HG03097 (cell line): ENCODE data around the gene CRYBG1.

Source experiments
- ATAC-seq: cut with Tn5 transposase; IDR thresholded peaks from one replicate; pipeline ENCODE4 v1.9.1; 2021; ENCODE audit not compliant: unreplicated experiment, low FRiP score

Gene CRYBG1

DNA sequence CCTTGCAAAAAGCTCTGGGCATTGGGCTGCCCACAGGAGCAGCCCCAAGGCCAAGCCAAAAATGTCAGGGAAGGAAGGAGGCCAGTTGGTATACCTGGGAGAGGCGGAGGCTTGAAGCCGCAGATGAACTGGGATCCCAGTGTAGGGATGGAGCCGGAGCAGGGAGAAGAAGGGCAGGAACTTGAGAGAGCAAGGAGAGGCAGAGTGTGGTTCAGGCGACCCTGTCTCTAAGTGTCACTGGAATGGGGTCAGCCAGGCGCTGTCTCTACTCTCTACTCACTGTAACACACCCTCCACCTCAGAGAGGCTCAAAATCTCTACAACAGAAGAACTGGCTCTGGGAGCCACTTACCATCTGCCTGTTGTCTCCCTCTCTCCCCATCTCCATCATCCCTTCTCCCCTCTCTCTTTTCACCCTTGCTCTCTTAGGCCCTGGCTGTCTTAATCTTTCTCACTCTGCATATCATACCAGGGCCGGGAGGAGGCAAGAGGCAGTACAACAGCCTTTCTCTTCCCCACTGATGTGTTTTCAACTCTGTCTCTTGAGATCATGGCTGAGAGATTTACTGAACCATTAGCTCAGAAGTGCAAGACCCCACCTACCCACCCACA is 93.3 kb downstream of the CRYBG1 start:
- ATAC-seq = no peak

DNA sequence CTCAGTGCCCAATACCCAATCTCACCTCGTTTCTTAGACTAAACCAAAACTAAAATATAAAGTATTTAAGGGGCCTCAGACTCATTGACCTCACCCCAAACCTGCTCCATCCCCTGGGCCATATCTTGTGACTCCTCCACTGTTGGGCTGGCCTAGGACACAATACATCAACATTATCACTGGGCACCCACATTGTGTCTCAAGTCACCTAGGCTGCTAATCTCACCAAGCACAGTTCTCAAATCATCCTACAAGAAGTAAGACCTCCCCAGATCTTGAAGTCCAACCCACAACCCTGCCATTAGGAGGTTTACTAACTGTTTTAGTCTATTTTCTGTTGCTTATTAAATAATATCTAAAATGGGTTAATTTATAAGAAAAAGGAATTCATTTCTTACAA is 96.2 kb downstream of the CRYBG1 start:
- no peak for ATAC-seq

DNA sequence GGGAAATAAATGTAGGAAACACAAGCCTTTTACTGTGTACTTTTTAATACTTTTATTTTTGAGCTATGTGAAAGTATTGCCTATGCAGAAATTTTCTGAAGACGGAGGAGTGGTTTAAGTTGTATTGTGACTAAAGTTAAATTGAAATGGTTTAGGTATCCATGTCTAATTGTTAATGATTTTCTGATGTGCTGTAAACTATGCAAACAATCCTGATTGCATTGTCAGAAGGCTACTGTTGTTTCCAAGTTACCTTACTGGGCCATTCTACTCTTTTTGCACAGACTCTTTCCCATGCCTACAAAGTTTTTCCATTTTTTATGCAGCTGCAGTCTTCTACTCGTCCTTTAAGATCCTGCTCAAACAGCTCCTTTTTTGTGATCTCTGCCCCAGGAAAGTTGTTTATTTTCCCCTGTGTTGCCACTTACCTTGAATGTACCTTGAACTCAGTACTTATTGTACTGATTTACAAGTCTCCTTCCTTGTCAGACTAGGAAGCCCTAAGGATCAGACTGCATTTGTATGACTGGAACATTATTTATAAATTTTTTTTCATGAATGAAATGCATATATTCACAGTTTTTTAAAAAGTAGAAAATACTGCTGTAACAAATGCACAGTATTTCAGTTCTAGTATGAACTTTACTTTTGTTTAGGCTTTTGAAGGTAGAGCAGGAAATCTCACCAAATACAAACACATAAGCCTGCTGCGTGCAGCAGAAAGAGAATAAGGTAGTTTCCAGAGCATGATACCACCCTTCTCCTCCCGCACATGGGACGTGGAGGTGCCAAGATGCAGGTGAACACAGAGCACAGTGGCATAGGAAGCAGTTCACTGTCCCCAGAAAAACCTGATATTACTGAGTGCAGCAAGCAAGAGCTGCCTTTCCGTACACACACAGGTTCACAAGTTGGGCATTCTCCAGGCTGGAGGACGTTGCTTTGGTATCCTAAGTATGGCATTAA is 97.8 kb downstream of the CRYBG1 start:
- ATAC-seq = no peak

DNA sequence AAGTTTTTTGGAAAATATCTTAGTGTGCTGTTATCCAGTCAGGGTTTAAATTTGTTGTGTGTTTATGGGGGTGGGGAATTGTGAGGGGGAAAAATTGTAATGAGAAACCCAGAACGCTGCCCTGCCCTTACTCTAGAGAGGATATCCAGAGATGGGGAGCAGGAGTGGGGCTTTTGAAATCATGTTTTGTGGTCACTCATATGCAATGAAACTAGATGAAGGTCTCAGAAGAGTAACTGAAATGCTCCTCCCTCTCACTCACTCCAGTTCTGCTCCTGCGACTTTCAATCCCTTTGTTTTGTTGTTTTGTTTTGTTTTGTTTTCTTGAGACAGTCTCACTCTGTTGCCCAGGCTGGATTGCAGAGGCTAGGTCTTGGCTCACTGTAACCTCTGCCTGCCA is 100.0 kb downstream of the CRYBG1 start:
- no peak for ATAC-seq

DNA sequence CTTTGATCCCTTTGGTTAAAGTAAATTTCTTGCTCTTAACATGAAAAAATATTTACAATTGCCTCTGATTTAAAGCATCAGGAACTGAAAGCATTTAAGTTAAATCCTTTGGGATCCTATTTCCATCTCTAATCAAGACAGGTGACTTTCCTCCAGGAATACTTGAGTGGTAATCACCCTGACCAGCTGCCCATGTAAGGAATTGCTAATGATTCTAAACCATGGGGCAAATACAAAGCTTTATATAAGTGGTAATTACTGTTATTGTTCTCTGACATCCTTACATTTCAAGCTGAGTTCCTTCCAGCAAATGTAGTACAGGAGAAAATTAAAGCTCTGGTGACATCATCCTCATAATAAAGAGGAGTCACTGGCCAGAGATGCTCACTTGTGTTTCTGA is 100.6 kb downstream of the CRYBG1 start:
- ATAC-seq = no peak

DNA sequence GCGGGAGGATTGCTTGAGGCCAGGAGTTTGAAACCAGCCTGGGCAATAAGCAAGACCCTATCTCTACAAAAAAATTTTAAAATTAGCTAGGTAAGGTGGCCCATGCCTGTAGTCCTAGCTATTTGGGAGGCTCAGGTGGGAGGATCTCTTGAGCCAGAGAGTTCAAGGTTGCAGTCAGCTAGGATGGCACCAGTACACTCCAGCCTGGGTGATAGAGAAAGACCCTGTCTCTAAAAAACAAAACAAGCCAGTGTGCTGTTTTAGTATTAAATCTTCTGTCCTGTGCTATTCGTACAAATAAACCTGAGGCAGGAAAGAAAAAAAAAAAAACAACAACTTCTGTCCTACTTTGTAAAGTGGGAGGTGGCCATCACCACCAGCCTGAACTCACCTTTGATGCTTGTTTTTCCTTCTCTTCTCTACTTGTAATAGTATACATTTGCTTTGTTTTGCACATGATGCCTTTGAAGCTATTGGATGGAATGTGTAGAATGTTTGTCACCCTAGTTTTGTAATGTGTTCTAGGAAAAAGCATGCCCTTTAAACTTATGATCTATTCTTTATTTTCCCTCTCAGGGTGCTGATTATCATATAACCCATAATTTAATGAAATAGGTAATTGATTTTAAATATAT is 102.5 kb downstream of the CRYBG1 start:
- ATAC-seq = no peak

DNA sequence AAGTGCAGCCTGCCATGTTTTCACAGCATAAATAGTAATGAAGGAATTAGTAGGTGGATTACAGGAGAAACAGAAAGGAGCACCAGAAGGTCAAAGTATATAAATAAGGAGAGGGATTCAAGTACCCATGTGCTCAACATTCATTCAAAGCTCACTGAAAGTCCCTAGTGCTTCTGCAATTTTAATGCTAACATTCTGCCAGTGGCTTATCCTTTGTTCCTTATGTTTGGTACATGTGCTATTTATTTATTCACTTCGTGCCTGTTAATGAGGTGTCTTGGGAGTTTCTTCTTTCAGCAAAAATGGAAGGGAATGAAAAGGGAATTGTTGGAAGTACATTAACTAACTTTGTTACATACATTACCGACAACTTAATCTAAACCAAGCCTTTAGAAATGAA is 105.7 kb downstream of the CRYBG1 start:
- ATAC-seq = no peak

DNA sequence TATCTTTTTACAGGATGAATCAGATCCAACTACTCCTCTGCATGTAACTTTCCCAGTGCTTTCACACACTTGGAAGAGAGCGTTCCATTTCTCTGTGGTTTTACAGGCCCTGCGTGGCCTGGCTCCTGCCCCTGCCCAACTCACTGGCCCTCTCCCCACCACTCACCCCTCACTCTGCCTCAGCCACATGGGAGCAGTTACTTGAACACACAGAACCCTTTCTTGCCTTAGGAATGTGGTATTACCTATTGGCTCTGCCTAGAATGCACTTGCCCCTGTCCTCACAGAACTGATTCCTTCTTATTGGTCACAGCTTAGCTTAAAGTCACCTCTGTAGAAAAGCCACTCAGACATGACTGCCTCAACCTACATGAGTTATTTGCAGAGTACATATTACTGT is 108.4 kb downstream of the CRYBG1 start:
- no peak for ATAC-seq

DNA sequence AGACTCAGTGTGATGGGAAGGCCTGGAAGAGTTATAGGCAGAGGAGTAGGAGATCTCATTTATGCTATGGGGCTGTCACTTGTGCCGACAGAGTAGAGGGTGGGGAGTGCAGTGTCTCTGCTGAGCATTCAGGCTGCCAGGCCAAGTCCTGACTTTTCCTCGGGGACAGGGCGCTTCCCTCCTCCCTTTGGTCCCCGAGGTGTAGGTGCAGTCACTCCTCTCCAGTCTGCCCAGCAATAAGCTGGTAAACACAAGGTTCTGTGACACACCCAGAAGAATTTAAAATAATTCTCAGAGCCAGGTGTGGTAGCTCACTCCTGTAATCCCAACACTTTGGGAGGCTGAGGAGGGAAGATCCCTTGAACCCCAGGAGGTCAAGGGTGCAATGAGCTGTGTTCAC is 109.4 kb downstream of the CRYBG1 start:
- no peak for ATAC-seq

DNA sequence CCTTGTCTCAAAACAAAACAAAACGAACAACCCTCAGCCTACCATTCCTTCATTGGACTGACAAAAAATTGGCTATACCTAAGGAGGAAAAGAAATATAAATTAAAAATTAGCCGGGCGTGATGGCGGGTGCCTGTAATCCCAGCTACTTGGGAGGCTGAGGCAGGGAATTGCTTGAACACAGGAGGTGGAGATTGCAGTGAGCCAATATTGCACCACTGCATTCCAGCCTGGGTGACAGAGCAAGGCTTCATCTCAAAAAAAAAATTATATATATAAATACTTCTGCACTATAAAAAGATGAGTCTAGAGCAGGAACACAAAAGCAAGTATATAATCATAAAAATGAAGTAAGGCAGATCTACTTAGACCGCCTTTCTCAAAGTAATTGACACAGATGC is 109.8 kb downstream of the CRYBG1 start:
- ATAC-seq = no peak

DNA sequence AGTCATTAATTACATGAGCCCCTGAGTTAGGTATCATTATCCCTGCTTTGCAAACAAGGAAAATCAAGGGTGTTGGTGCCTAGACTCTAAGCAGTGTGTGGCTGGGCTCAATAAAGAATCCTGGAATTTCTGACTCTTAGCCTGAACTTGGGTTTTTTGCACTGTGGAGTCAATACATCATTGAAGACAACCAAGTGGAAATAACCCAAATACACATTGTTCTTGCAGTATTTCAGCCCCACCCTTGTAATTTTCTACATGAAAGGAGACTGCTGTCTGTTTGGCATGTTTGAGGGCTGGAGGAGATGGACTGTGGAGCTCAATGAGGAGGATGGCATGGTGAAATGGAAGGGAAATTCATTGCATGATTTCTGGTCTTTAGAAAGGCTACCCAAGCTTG is 110.3 kb downstream of the CRYBG1 start:
- ATAC-seq = no peak

DNA sequence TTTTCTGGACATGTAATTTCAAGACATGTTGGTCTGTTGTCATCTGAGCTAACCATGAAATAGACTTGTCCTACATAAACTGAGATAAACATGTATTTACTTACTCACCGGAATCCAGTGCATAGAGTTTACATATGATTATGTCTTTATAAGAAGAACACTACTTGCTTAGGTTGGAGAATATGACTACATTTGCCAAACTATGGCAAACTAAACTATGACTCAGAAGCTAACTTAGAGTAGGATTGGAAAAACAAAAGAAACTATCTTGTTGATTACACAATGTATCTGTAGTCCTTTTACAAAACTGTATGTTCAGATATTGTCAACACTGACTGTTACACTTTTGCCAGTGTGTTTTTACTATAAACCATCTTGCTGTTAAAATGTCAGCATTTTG is 113.3 kb downstream of the CRYBG1 start:
- no peak for ATAC-seq

DNA sequence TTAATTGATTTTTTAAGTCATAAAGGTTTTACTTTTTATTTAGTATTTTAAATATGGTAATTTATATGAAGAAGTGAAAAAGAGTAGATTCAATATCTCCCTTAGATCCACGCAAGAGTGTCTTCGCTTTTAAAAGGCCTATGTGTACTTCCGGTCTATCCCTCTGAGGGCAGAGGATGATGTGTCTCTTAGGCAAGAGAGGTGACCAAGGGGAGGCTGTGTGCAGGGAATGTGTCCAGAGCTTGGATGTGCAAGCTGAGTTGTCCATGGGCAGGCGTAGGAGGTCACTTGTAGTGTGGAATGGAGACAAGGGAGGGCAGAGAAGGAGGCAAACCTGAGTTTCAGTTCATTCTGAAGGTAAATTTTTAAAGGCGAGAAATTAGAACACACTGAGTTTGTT is 113.9 kb downstream of the CRYBG1 start:
- no peak for ATAC-seq

DNA sequence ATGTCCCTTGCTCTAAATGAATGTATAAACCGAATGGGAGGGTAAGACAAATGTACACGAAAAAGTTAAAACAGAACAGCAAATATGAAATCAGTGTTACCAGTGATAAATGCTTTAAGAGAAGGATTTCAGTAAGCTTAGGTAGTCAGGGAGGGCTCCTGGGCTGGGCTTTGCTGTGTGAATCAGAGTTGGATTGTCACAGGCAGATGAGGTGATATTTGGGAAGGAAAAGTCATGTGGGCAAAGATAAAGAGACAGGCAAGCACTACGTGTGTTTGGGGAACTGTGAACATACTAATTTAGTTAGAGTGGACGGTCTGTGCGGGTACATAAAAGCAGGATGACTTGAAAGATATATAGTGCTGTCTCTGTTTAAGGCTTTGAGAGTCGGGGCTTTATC is 114.8 kb downstream of the CRYBG1 start:
- no peak for ATAC-seq

DNA sequence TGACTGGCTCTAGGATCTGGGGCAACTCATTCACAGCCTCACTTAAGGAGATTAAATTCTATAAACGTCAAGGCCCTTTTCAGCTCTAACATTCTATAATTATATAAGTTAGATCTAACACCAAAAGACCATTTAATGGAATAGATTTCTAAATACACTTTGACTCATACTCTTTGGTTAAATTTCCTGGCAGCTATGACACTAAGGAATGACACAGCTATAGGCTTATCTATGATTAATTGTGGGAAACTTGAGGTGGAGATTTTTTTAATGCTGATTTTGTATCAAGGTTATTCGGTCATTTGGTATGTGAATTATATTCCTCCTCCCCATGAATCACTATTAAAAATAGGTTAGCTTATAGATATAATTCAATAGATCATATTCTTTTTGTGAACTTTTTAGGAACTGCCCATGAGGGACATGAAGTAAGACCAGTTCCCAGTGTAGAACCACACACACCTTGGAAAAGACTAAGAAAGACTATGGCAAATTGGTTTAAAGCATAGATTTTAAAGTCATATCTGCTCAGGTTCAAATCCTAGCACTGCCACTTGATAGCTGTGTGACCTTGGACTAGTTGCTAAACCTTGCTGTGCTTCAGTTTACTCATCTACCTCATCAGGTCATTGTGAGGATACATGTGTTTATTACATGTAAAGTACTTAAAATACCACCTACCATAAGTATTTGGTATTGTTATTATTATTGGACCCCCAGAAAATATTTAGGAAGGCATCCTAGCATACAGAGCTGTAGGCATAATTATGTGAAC is 116.0 kb downstream of the CRYBG1 start:
- ATAC-seq = no peak

DNA sequence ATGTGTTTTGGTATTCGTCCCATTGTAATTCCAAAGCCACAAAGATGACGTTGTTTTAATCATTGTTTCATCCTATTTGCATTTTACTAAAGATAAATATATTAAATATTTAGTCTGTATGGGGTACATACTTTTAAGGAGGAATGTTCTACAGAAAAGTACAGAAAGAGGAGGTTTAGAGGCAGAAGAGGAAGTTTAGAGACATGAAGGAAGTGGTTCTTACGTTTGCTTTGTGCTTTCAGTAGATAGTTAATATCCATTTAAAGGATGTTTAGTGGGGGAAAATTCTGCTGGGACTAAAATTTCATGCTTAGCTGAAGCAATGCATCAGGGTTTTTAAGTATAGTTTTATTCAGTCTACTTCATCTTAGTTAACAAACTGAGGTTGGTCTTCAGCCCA is 116.6 kb downstream of the CRYBG1 start:
- ATAC-seq = no peak

DNA sequence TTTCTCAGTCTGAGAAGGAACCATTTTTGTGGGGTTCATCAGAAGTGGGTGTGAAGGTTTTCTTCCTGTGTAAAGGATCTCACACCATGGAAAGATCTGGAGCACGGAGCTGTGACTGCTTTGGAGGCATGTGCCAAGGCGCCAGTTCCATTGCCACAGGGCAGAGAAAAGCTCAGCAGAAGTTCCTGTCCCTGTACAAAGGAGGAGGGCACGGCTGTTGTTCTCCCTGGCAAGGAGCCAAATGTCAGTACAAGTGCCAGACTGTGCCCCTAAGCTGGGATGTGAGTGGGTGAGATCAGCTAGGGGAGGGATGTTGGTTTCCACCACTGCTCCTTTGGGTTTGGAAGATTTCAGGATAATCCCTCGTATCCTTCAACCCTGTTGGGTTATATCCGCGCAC is 117.3 kb downstream of the CRYBG1 start:
- no peak for ATAC-seq

DNA sequence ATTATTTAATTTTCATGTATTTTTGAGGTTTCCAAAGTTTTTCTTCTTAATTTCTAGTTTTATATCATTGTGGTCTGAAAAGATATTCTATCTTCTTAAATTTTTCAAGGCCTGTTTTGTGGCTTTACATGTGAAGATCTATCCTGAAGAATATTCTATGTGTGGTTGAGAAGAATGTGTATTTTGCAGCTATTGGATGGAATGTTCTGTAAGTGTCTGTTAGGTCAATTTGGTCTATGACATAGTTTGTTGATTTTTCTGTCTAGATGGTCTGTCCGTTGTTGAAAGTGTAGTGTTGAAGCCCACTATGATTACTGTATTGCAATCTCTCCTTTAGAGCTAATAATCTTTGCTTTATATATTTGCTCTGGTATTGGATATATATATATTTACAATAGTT is 125.7 kb downstream of the CRYBG1 start:
- ATAC-seq = no peak

DNA sequence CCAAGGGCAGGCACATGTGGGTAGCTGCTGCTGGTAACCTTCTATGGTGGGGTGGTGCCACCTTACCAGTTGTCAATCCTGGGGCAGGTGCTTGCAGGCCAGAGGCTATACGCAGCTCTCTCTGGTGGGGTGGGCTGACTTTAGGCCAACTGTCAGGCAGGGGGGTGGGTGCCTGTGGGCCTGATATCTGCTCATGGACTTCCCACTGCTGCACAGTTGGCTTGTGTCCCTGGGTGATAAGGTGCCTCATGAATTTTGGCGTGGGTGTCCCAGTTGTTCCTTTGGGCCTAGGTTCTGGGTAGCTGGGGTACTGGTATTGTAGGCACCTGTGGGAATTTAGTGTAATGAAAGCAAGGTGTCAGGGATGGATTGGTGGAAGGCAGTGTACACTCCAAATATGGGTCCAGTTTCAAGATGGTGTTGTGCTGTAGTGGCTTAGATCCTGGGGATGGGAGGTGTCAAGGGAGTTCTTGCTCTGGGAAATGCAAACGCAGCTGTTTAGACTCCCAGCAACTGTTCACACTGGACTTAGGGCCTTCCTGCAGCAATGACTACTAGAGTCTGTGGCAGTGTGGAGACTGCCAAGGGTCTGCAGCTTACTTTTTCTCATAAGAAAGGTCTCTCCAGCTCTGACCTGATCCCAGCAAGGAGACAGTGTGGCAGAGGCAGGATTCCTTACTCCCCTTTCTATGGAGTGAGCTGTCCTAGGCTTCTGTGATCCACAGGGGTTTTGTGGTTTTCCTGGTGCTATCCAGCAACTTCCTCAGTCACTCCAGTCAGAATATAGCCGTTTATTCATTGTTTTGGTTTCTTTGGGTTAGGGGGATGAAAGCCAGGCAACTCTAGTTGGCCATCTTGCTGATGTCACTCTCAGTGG is 128.2 kb downstream of the CRYBG1 start:
- no peak for ATAC-seq

DNA sequence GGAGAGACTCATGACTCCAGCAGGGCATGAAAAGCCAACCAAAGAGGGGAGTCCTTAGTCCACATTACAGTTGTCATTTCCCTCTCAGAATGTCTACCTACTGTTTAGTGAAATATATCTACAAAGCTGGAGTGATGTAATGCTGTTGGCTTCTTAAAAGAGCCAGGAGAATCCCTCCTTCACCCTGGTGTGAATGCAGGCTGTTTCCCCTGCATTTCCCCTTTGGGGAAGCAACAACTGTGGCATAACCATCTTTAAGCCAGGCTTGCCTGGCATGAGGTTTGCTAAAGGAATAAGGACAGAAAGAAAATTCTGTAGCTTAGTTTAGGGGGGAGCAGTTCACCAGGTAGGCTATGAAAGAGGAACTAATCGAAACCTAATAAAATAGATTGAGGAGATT is 129.5 kb downstream of the CRYBG1 start:
- ATAC-seq = no peak
